Mesothelial cell of epicardium (in vitro differentiated cells): ENCODE measurements around the gene RHOBTB1. TPM values are rescaled to one million over a fixed set of nuclear protein-coding genes. Genes with fewer than 3 reads are reported as not detected.

Experiments used
- DNase-seq, 2 experiments: peaks; one replicate each; pipeline ENCODE4 v3.0.0; 2021; ENCODE audit warnings: low spot score in 2 of 2; ENCODE audit not compliant: unreplicated experiment in 2 of 2
- H3K27ac Mint-ChIP-seq: 2 replicates; pipeline ENCODE4 v1.8.0; 2021; ENCODE audit warnings: mixed read lengths
- H3K27me3 Mint-ChIP-seq: 2 replicates; pipeline ENCODE4 v1.8.0; 2021; ENCODE audit warnings: low read depth, mixed read lengths
- H3K36me3 Mint-ChIP-seq: 2 replicates; pipeline ENCODE4 v1.8.0; 2021; ENCODE audit warnings: mixed read lengths
- H3K4me1 Mint-ChIP-seq: 2 replicates; pipeline ENCODE4 v1.8.0; 2021; ENCODE audit warnings: mixed read lengths
- H3K4me3 Mint-ChIP-seq: 2 replicates; pipeline ENCODE4 v1.8.0; 2021; ENCODE audit warnings: mild to moderate bottlenecking, moderate library complexity, mixed read lengths
- H3K9me3 Mint-ChIP-seq: 2 replicates; pipeline ENCODE4 v1.8.0; 2021; ENCODE audit warnings: mixed read lengths
- total RNA-seq: library from RNA; stranded (reverse); gene quantifications from 3 replicates; pipeline ENCODE4 v1.2.1, GENCODE V29; 2021
- TF ChIP-seq, protein P1 (sequence below): fragments of 200-600 bp; sonication (generic); IDR thresholded peaks from one replicate; pipeline ENCODE4 v1.5.0; 2021; ENCODE audit warnings: antibody characterized with exemption; ENCODE audit not compliant: unreplicated experiment

RHOBTB1 gene
- total RNA-seq, 1 donor from 2014 or later = 52.5 TPM

DNA sequence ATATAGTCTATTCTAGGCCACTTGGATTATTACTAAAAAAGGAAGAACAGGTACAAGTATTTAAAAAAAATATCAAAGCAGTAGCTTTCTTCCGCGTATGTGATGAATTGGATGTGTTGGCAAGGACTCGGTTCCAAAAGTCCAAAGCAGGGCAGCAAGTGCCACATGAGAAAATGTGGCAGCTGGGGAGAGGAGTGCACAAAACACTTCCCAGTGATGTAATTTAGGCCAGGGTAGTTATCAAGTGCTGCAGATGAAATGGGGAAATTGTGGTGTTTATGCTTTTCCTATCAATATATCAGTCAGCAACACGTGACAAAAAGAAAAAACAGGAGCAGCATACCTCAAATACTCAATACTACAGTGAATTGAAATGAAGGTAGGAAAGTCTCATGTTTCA, 7.0 kb downstream of the RHOBTB1 start:
- no peak overlapping the region for H3K27ac Mint-ChIP-seq
- peaks cover 7% of the 10 kb centered on the region for H3K9me3 Mint-ChIP-seq
- peaks cover 20% of the 10 kb centered on the region for H3K4me1 Mint-ChIP-seq
- H3K4me3 Mint-ChIP-seq = no peak overlapping the region
- no peak for DNase-seq
- TF ChIP-seq, protein P1, sequence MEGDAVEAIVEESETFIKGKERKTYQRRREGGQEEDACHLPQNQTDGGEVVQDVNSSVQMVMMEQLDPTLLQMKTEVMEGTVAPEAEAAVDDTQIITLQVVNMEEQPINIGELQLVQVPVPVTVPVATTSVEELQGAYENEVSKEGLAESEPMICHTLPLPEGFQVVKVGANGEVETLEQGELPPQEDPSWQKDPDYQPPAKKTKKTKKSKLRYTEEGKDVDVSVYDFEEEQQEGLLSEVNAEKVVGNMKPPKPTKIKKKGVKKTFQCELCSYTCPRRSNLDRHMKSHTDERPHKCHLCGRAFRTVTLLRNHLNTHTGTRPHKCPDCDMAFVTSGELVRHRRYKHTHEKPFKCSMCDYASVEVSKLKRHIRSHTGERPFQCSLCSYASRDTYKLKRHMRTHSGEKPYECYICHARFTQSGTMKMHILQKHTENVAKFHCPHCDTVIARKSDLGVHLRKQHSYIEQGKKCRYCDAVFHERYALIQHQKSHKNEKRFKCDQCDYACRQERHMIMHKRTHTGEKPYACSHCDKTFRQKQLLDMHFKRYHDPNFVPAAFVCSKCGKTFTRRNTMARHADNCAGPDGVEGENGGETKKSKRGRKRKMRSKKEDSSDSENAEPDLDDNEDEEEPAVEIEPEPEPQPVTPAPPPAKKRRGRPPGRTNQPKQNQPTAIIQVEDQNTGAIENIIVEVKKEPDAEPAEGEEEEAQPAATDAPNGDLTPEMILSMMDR = no peak
- peaks cover 20% of the 10 kb centered on the region for H3K36me3 Mint-ChIP-seq
- no peaks in the 10 kb centered on the region for H3K27me3 Mint-ChIP-seq

DNA sequence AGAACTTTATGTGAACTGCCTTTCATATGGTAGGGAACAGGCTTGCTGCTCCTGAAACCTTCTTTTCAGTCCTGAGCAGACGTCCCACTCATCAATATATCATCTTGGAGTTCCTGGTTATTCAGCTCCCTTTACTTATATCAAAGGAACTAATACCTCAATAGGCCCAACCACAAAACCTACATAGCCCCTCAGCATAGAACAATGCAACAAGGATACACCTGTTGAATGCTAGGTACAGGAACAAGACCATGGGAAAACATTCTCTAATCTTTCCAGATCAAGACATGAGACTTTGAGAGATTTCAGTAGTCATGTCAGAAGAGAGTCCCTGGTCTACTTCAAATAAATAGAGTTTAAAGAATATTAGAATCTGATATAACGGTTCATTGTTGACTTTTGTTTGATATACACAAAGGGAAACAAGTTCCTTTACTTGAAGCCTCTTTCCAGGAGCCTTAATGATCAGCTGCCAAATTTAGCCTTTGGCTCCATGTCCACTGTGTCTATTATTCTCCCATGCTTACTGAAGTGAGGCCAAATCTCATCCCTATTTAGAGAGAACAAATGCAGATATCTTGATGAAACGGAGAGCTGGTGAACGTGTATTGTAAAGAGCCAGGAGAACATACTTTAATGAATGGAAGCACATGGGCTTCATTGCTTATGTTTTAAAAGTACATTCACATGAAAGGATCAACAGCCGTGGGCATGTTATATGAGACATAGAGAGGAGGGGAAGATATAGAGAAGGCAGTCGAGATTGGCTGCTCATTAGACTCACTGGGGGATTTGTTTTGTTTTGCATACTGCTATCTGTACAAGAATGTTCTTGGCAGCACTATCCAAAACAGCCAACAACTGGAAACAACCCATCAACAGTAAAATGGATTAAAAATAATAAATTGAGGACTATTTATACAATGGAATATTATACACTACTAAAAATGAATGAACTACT, 9.5 kb downstream of the RHOBTB1 start:
- H3K36me3 Mint-ChIP-seq = peaks cover 24% of the 10 kb centered on the region
- H3K4me1 Mint-ChIP-seq = peaks cover 9% of the 10 kb centered on the region
- no peaks in the 10 kb centered on the region for H3K27me3 Mint-ChIP-seq
- no peak for DNase-seq
- H3K9me3 Mint-ChIP-seq = peaks cover 7% of the 10 kb centered on the region
- TF ChIP-seq, protein P1 = no peak
- no peak overlapping the region for H3K4me3 Mint-ChIP-seq
- no peak overlapping the region for H3K27ac Mint-ChIP-seq

DNA sequence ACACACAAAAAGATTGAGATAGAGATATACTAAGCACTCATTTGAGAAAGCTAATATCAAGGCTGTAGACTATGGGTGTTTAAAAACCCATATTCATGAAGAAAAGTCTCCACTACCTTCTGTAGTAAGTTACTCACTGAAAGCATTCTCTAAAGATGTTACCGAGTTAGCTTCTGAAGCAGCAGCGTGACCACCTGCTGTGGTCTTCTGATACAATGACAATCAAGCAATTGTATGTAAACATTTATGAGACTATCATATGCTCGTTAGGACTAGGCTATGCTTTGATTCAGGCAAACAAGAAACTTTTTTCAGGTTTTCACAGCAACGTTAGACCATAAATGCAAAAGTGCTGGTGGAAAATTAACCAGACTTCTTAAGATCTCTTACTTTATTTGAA, 11.2 kb downstream of the RHOBTB1 start:
- H3K27me3 Mint-ChIP-seq = no peaks in the 10 kb centered on the region
- DNase-seq = no peak
- H3K27ac Mint-ChIP-seq = no peak overlapping the region
- peaks cover 7% of the 10 kb centered on the region for H3K4me1 Mint-ChIP-seq
- peaks cover 18% of the 10 kb centered on the region for H3K9me3 Mint-ChIP-seq
- H3K4me3 Mint-ChIP-seq = no peak overlapping the region
- TF ChIP-seq, protein P1 = no peak
- H3K36me3 Mint-ChIP-seq = peaks cover 34% of the 10 kb centered on the region

DNA sequence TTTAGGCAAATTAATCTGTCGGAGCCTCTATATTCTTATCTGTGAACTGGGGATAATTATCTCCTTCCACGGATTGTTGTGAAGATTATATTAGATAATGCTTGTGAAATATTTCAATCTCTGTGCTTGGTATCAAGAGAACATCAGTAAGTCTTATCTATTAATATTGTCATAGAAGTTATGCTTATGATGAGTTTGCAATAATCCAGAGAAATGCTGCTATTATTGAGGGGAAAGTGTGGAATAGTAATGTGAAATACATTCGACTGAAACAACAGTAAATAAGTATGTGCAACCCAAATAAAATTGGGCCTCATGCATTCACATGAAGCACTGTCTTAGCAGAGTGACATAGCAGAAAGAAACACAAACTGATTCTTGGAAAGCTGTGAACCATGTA, 13.7 kb downstream of the RHOBTB1 start:
- DNase-seq = no peak
- Mint-ChIP-seq H3K27me3 (no peaks in the 10 kb centered on the region), H3K9me3 (peaks cover 41% of the 10 kb centered on the region), H3K4me1 (peaks cover 7% of the 10 kb centered on the region), H3K27ac (no peak overlapping the region), H3K36me3 (peaks cover 55% of the 10 kb centered on the region), H3K4me3 (no peak overlapping the region)
- TF ChIP-seq, protein P1 = no peak

DNA sequence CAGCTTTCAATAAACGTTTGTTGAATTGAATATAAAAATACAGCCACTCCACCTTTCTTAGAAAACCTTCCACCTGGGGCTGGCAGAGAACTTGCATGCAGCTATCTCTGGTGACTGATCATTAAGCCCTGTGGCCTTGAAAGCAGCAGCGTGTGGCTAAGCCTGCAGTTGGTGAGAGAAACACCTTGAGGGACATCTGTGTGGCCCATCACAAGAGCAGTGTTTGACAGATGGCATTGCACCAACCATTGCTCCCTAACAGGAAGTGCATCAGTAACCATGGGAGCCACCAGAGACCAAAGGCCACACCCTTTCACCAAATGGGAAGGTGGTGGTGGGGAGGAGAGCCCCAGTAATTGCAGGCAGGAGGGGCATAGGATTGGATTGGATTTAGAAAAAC, 22.4 kb downstream of the RHOBTB1 start:
- H3K27ac Mint-ChIP-seq = no peak overlapping the region
- no peak for DNase-seq
- peaks cover 52% of the 10 kb centered on the region for H3K36me3 Mint-ChIP-seq
- TF ChIP-seq, protein P1 = no peak
- H3K27me3 Mint-ChIP-seq = no peaks in the 10 kb centered on the region
- H3K4me1 Mint-ChIP-seq = no peaks in the 10 kb centered on the region
- H3K9me3 Mint-ChIP-seq = peaks cover 31% of the 10 kb centered on the region
- H3K4me3 Mint-ChIP-seq = no peak overlapping the region
